Measurements from ENCODE around the gene JAKMIP1. TPM values are rescaled to one million over a fixed set of nuclear protein-coding genes. Genes with fewer than 3 reads are reported as not detected.

JAKMIP1 gene
- total RNA-seq, 1 donor from 2014 or later, result 11.3 TPM

- Mint-ChIP-seq H3K9me3 (no peaks in the 10 kb centered on the region), H3K4me1 (ENCODE audit: low read depth) (no peaks in the 10 kb centered on the region), H3K36me3 (ENCODE audit: low read depth) (peaks cover 2% of the 10 kb centered on the region), H3K4me3 (ENCODE audit: low read depth) (no peak overlapping the region), H3K27me3 (ENCODE audit: low read depth) (no peaks in the 10 kb centered on the region), H3K27ac (no peak overlapping the region)
- no peak for DNase-seq (ENCODE audit: low spot score)
- intact Hi-C loops (cut with micrococcal nuclease), result no loop called here
Measured at GRCh38 chr4:6071191-6071958, 129.0 kb downstream of the JAKMIP1 start.

GRCh38 chr4:6069845-6070709 lies 130.3 kb downstream of the JAKMIP1 start:
- DNase-seq (ENCODE audit: low spot score), result no peak
- Mint-ChIP-seq H3K4me3 (ENCODE audit: low read depth) (no peak overlapping the region), H3K27ac (no peak overlapping the region), H3K27me3 (ENCODE audit: low read depth) (no peaks in the 10 kb centered on the region), H3K4me1 (ENCODE audit: low read depth) (no peaks in the 10 kb centered on the region), H3K36me3 (ENCODE audit: low read depth) (peaks cover 2% of the 10 kb centered on the region), H3K9me3 (no peaks in the 10 kb centered on the region)
- intact Hi-C loops (cut with micrococcal nuclease), result no loop called here

GRCh38 chr4:6068986-6069385 lies 131.4 kb downstream of the JAKMIP1 start:
- no peaks in the 10 kb centered on the region for H3K9me3 Mint-ChIP-seq
- H3K4me3 Mint-ChIP-seq (ENCODE audit: low read depth), result no peak overlapping the region
- intact Hi-C loops (cut with micrococcal nuclease), result no loop called here
- H3K27ac Mint-ChIP-seq, result no peak overlapping the region
- H3K4me1 Mint-ChIP-seq (ENCODE audit: low read depth), result no peaks in the 10 kb centered on the region
- peaks cover 11% of the 10 kb centered on the region for H3K36me3 Mint-ChIP-seq (ENCODE audit: low read depth)
- DNase-seq (ENCODE audit: low spot score), result no peak
- no peaks in the 10 kb centered on the region for H3K27me3 Mint-ChIP-seq (ENCODE audit: low read depth)

- H3K4me3 Mint-ChIP-seq (ENCODE audit: low read depth), result no peak overlapping the region
- H3K9me3 Mint-ChIP-seq, result peaks cover 4% of the 10 kb centered on the region
- H3K27ac Mint-ChIP-seq, result no peak overlapping the region
- DNase-seq (ENCODE audit: low spot score), result no peak
- H3K4me1 Mint-ChIP-seq (ENCODE audit: low read depth), result no peaks in the 10 kb centered on the region
- intact Hi-C loops (cut with micrococcal nuclease), result no loop called here
- H3K36me3 Mint-ChIP-seq (ENCODE audit: low read depth), result peaks cover 29% of the 10 kb centered on the region
- no peaks in the 10 kb centered on the region for H3K27me3 Mint-ChIP-seq (ENCODE audit: low read depth)
Measured at GRCh38 chr4:6065934-6066590, 134.3 kb downstream of the JAKMIP1 start.

GRCh38 chr4:6065166-6065565 lies 135.2 kb downstream of the JAKMIP1 start:
- H3K36me3 Mint-ChIP-seq (ENCODE audit: low read depth), result peaks cover 38% of the 10 kb centered on the region
- intact Hi-C loops (cut with micrococcal nuclease), result no loop called here
- peaks cover 10% of the 10 kb centered on the region for H3K9me3 Mint-ChIP-seq
- DNase-seq (ENCODE audit: low spot score), result no peak
- H3K4me3 Mint-ChIP-seq (ENCODE audit: low read depth), result no peak overlapping the region
- H3K27ac Mint-ChIP-seq, result no peak overlapping the region
- no peaks in the 10 kb centered on the region for H3K27me3 Mint-ChIP-seq (ENCODE audit: low read depth)
- no peaks in the 10 kb centered on the region for H3K4me1 Mint-ChIP-seq (ENCODE audit: low read depth)

- intact Hi-C loops (cut with micrococcal nuclease), result no loop called here
- Mint-ChIP-seq H3K36me3 (ENCODE audit: low read depth) (peaks cover 46% of the 10 kb centered on the region), H3K4me3 (ENCODE audit: low read depth) (no peak overlapping the region), H3K9me3 (peaks cover 12% of the 10 kb centered on the region), H3K4me1 (ENCODE audit: low read depth) (no peaks in the 10 kb centered on the region), H3K27me3 (ENCODE audit: low read depth) (no peaks in the 10 kb centered on the region), H3K27ac (no peak overlapping the region)
- no peak for DNase-seq (ENCODE audit: low spot score)
Measured at GRCh38 chr4:6064383-6064782, 136.0 kb downstream of the JAKMIP1 start.

- Mint-ChIP-seq H3K27ac (no peak overlapping the region), H3K9me3 (peaks cover 15% of the 10 kb centered on the region), H3K36me3 (ENCODE audit: low read depth) (peaks cover 53% of the 10 kb centered on the region), H3K4me3 (ENCODE audit: low read depth) (no peak overlapping the region), H3K4me1 (ENCODE audit: low read depth) (no peaks in the 10 kb centered on the region), H3K27me3 (ENCODE audit: low read depth) (no peaks in the 10 kb centered on the region)
- no peak for DNase-seq (ENCODE audit: low spot score)
- intact Hi-C loops (cut with micrococcal nuclease), result no loop called here
Measured at GRCh38 chr4:6063684-6064083, 136.7 kb downstream of the JAKMIP1 start.

- no peaks in the 10 kb centered on the region for H3K4me1 Mint-ChIP-seq (ENCODE audit: low read depth)
- H3K4me3 Mint-ChIP-seq (ENCODE audit: low read depth), result no peak overlapping the region
- no peak overlapping the region for H3K27ac Mint-ChIP-seq
- peaks cover 63% of the 10 kb centered on the region for H3K36me3 Mint-ChIP-seq (ENCODE audit: low read depth)
- peaks cover 22% of the 10 kb centered on the region for H3K9me3 Mint-ChIP-seq
- DNase-seq (ENCODE audit: low spot score), result no peak
- no peaks in the 10 kb centered on the region for H3K27me3 Mint-ChIP-seq (ENCODE audit: low read depth)
- intact Hi-C loops (cut with micrococcal nuclease), result no loop called here
Measured at GRCh38 chr4:6062133-6062532, 138.2 kb downstream of the JAKMIP1 start.

GRCh38 chr4:6059375-6059805 lies 141.0 kb downstream of the JAKMIP1 start:
- H3K4me1 Mint-ChIP-seq (ENCODE audit: low read depth), result no peaks in the 10 kb centered on the region
- DNase-seq (ENCODE audit: low spot score), result no peak
- peaks cover 62% of the 10 kb centered on the region for H3K36me3 Mint-ChIP-seq (ENCODE audit: low read depth)
- H3K27ac Mint-ChIP-seq, result no peak overlapping the region
- H3K4me3 Mint-ChIP-seq (ENCODE audit: low read depth), result no peak overlapping the region
- peaks cover 26% of the 10 kb centered on the region for H3K9me3 Mint-ChIP-seq
- H3K27me3 Mint-ChIP-seq (ENCODE audit: low read depth), result no peaks in the 10 kb centered on the region
- intact Hi-C loops (cut with micrococcal nuclease), result no loop called here

GRCh38 chr4:6058531-6059374 lies 141.6 kb downstream of the JAKMIP1 start:
- intact Hi-C loops (cut with micrococcal nuclease), result no loop called here
- H3K36me3 Mint-ChIP-seq (ENCODE audit: low read depth), result peaks cover 63% of the 10 kb centered on the region
- peaks cover 26% of the 10 kb centered on the region for H3K9me3 Mint-ChIP-seq
- no peak overlapping the region for H3K4me3 Mint-ChIP-seq (ENCODE audit: low read depth)
- DNase-seq (ENCODE audit: low spot score), result no peak
- no peak overlapping the region for H3K27ac Mint-ChIP-seq
- no peaks in the 10 kb centered on the region for H3K27me3 Mint-ChIP-seq (ENCODE audit: low read depth)
- H3K4me1 Mint-ChIP-seq (ENCODE audit: low read depth), result no peaks in the 10 kb centered on the region

GRCh38 chr4:6056976-6057766 lies 143.2 kb downstream of the JAKMIP1 start:
- DNase-seq (ENCODE audit: low spot score), result no peak
- Mint-ChIP-seq H3K4me1 (ENCODE audit: low read depth) (no peaks in the 10 kb centered on the region), H3K27me3 (ENCODE audit: low read depth) (no peaks in the 10 kb centered on the region), H3K9me3 (peaks cover 26% of the 10 kb centered on the region), H3K27ac (no peak overlapping the region), H3K36me3 (ENCODE audit: low read depth) (peaks cover 58% of the 10 kb centered on the region), H3K4me3 (ENCODE audit: low read depth) (no peak overlapping the region)
- intact Hi-C loops (cut with micrococcal nuclease), result no loop called here
